Liver (tissue), 9 donors: ENCODE measurements around the gene EFEMP2. TPM values are rescaled to one million over a fixed set of nuclear protein-coding genes. Genes with fewer than 3 reads are reported as not detected.

Source experiments
- DNase-seq: peaks from one replicate; pipeline ENCODE4 v3.0.0-alpha.2; 2017; ENCODE audit warnings: low spot score
- H3K27ac ChIP-seq, 2 donors: one replicate each; pipeline ENCODE4 v1.7.0; 2013; ENCODE audit warnings: inconsistent platforms in 2 of 2, low read length in 2 of 2, control low read depth in 1 of 2, low read depth in 1 of 2, mild to moderate bottlenecking in 1 of 2
- H3K27me3 ChIP-seq, 4 donors: one replicate each; pipeline versions ENCODE4 v1.6.1 to v1.7.0; 2013; ENCODE audit warnings: low read length in 3 of 4, inconsistent platforms in 1 of 4, mild to moderate bottlenecking in 1 of 4, moderate library complexity in 1 of 4; ENCODE audit not compliant: control insufficient read depth in 4 of 4, insufficient read depth in 4 of 4
- H3K36me3 ChIP-seq, 4 donors: one replicate each; pipeline versions ENCODE4 v1.6.1 to v1.7.0; 2013; ENCODE audit warnings: low read length in 3 of 4, mild to moderate bottlenecking in 3 of 4, low read depth in 1 of 4, moderate library complexity in 1 of 4; ENCODE audit not compliant: control insufficient read depth in 4 of 4, insufficient read depth in 3 of 4
- H3K4me1 ChIP-seq, 4 donors: one replicate each; pipeline versions ENCODE4 v1.6.1 to v1.7.0; 2013; ENCODE audit warnings: low read length in 3 of 4, mild to moderate bottlenecking in 3 of 4, moderate library complexity in 1 of 4; ENCODE audit not compliant: control insufficient read depth in 4 of 4, insufficient read depth in 4 of 4
- H3K4me3 ChIP-seq, 3 donors: one replicate each; pipeline versions ENCODE4 v1.6.1 to v1.7.0; 2013; ENCODE audit warnings: low read length in 3 of 3, control low read depth in 1 of 3, low read depth in 1 of 3, mild to moderate bottlenecking in 1 of 3
- H3K9ac ChIP-seq, 2 donors: one replicate each; pipeline ENCODE4 v1.7.0; 2013; ENCODE audit warnings: low read length in 2 of 2, mild to moderate bottlenecking in 2 of 2, moderate library complexity in 2 of 2, control low read depth in 1 of 2, low read depth in 1 of 2
- H3K9me3 ChIP-seq, 4 donors: one replicate each; pipeline versions ENCODE4 v1.6.1 to v1.7.0; 2013; ENCODE audit warnings: low read length in 3 of 4; ENCODE audit not compliant: control insufficient read depth in 4 of 4
- ATF3 ChIP-seq: IDR thresholded peaks from 2 replicates; pipeline ENCODE4 v1.6.1; 2016; ENCODE audit warnings: antibody characterized with exemption
- CTCF ChIP-seq: fragments of 150-350 bp; IDR thresholded peaks from 2 replicates; pipeline ENCODE4 v1.5.1; 2017; ENCODE audit warnings: improper control_type of control experiment, low read depth, low read length; ENCODE audit not compliant: missing input control
- EGR1 ChIP-seq, 2 donors: IDR thresholded peaks; 2 replicates each; pipeline ENCODE4 v1.6.1; 2016 to 2018; ENCODE audit warnings: antibody characterized with exemption in 2 of 2, low read depth in 2 of 2
- FOXA1 ChIP-seq: IDR thresholded peaks from 2 replicates; pipeline ENCODE4 v1.6.1; 2016; ENCODE audit warnings: antibody characterized with exemption
- FOXA2 ChIP-seq: IDR thresholded peaks from 2 replicates; pipeline ENCODE4 v1.6.1; 2016; ENCODE audit warnings: antibody characterized with exemption
- GABPA ChIP-seq, 2 donors: IDR thresholded peaks in 1 of 2; conservative IDR thresholded peaks in 1 of 2; 2 replicates each; pipeline ENCODE4 v1.6.1; 2016; ENCODE audit warnings: antibody characterized with exemption in 2 of 2, mild to moderate bottlenecking in 1 of 2, moderate library complexity in 1 of 2
- HNF4A ChIP-seq, 2 donors: conservative IDR thresholded peaks; 2 replicates each; pipeline ENCODE4 v1.6.1; 2016; ENCODE audit warnings: antibody characterized with exemption in 2 of 2, mild to moderate bottlenecking in 2 of 2
- HNF4G ChIP-seq: IDR thresholded peaks from 2 replicates; pipeline ENCODE4 v1.6.1; 2016; ENCODE audit warnings: antibody characterized with exemption
- JUND ChIP-seq, 2 donors: IDR thresholded peaks; 2 replicates each; pipeline ENCODE4 v1.6.1; 2016; ENCODE audit warnings: antibody characterized with exemption in 2 of 2
- MAX ChIP-seq: IDR thresholded peaks from 2 replicates; pipeline ENCODE4 v1.6.1; 2016; ENCODE audit warnings: antibody characterized with exemption
- NR2F2 ChIP-seq: IDR thresholded peaks from 2 replicates; pipeline ENCODE4 v1.6.1; 2016; ENCODE audit warnings: antibody characterized with exemption
- RAD21 ChIP-seq, 2 donors: IDR thresholded peaks; 2 replicates each; pipeline ENCODE4 v1.6.1; 2016; ENCODE audit warnings: antibody characterized with exemption in 2 of 2, mild to moderate bottlenecking in 2 of 2
- REST ChIP-seq: IDR thresholded peaks from 2 replicates; pipeline ENCODE4 v1.6.1; 2016; ENCODE audit warnings: antibody characterized with exemption, mild to moderate bottlenecking
- RXRA ChIP-seq, 2 donors: IDR thresholded peaks; 2 replicates each; pipeline ENCODE4 v1.6.1; 2017 to 2018; ENCODE audit warnings: antibody characterized with exemption in 2 of 2, mild to moderate bottlenecking in 1 of 2
- SP1 ChIP-seq: IDR thresholded peaks from 2 replicates; pipeline ENCODE4 v1.6.1; 2018; ENCODE audit warnings: antibody characterized with exemption, mild to moderate bottlenecking
- TAF1 ChIP-seq: conservative IDR thresholded peaks from 2 replicates; pipeline ENCODE4 v1.6.1; 2016; ENCODE audit warnings: antibody characterized with exemption, mild to moderate bottlenecking
- YY1 ChIP-seq: IDR thresholded peaks from 2 replicates; pipeline ENCODE4 v1.6.1; 2016; ENCODE audit warnings: antibody characterized with exemption, mild to moderate bottlenecking
- ZBTB33 ChIP-seq: IDR thresholded peaks from 2 replicates; pipeline ENCODE4 v1.6.1; 2016; ENCODE audit warnings: antibody characterized with exemption
- WGBS: extraction: QIAGEN DNeasy Blood & Tissue Kit; methylation state at CpG from one replicate; pipeline ENCODE4 v1.1.7; 2013; 5-methylcytosine and 5-hydroxymethylcytosine counted together
- polyA plus RNA-seq, 2 donors: library from polyadenylated mRNA; stranded (reverse) in 1 of 2; unstranded in 1 of 2; fragments of 200-250 nt in 1 of 2; fragments of >200 nt in 1 of 2; fragmentation: Nextera tagmentation in 1 of 2; extraction: Ambion mirVana in 1 of 2; gene quantifications; one replicate each; pipeline versions ENCODE4 v1.2.1 to v1.2.3, GENCODE V29; 2013 to 2015
- total RNA-seq, 2 donors: library from RNA; depleted of rRNA; stranded (reverse); fragments of >200 nt; gene quantifications; one replicate each; pipeline ENCODE4 v1.2.3, GENCODE V29; 2014
- donor health status: healthy.
- donor health status: healthy.
- donor health status: healthy.
- donor health status: healthy.
- donor health status: healthy.

The EFEMP2 gene
- total and polyA plus RNA-seq, 4 donors: 5.0 to 10.7 (median 5.3) TPM

- Histone ChIP-seq H3K4me3 (no peak overlapping the region), H3K9me3 (peaks cover 0 to 7% (median 2%) of the 10 kb centered on the region in 4 donors), H3K4me1 (peaks cover 2 to 28% (median 17%) of the 10 kb centered on the region in 4 donors), H3K9ac (no peak overlapping the region), H3K27ac (no peak overlapping the region), H3K36me3 (peaks cover 13 to 39% (median 20%) of the 10 kb centered on the region in 4 donors), H3K27me3 (no peaks in the 10 kb centered on the region)
- WGBS: 75% methylated on average over 4 of the region's 4 CpGs
- no peak for DNase-seq
- TF ChIP-seq RXRA (IDR thresholded peaks at IDR 0.05): no peak
- no peak for TF ChIP-seq SP1
- TF ChIP-seq MAX: no peak
- TF ChIP-seq ATF3: no peak
- no peak for TF ChIP-seq JUND (IDR thresholded peaks at IDR 0.05)
- TF ChIP-seq EGR1 (IDR thresholded peaks at IDR 0.05; ENCODE audit: low read depth in 2 of 2): no peak
- no peak for TF ChIP-seq CTCF
- no peak for TF ChIP-seq FOXA1
- TF ChIP-seq FOXA2: no peak
- TF ChIP-seq GABPA (IDR thresholded peaks at IDR 0.05 in 1 of 2, conservative IDR thresholded peaks at IDR 0.05 in 1 of 2): no peak
- no peak for TF ChIP-seq HNF4A (conservative IDR thresholded peaks at IDR 0.05)
- no peak for TF ChIP-seq HNF4G
- TF ChIP-seq NR2F2: no peak
- TF ChIP-seq YY1: no peak
- TF ChIP-seq RAD21 (IDR thresholded peaks at IDR 0.05): no peak
- no peak for TF ChIP-seq ZBTB33
- no peak for TF ChIP-seq TAF1
- TF ChIP-seq REST: no peak
Measured at GRCh38 chr11:65854161-65854592, 18.4 kb downstream of the EFEMP2 start.
